Activated naive CD8-positive, alpha-beta T cell treated with anti-CD3 and anti-CD28 coated beads, Interleukin-2, amount 10 ng/mL, durations not matched to agents 7 days and 5 days (primary cell): ENCODE data around the gene NOS1AP. TPM values are rescaled to one million over a fixed set of nuclear protein-coding genes. Genes with fewer than 3 reads are reported as not detected.

Source experiments
- ATAC-seq: fragments of 150-1000 bp; cut with Tn5 transposase; one replicate; pipeline ENCODE4 v1.10.0; 2021; ENCODE audit warnings: low read depth, moderate library complexity
- POLR2A ChIA-PET: fragments of 350-600 bp; sonication (Branson Sonifier 250); formaldehyde crosslinking; loops from one replicate; lab custom pipeline; 2021; ENCODE audit warnings: antibody characterized with exemption; lab: Charles Lee
- DNase-seq: peaks from one replicate; pipeline ENCODE4 v3.0.0; 2021
- H3K27ac Mint-ChIP-seq: one replicate; pipeline ENCODE4 v1.8.0; 2022; ENCODE audit warnings: mild to moderate bottlenecking, mixed read lengths
- H3K27me3 Mint-ChIP-seq: one replicate; pipeline ENCODE4 v1.8.0; 2022; ENCODE audit warnings: mild to moderate bottlenecking, moderate library complexity, mixed read lengths
- H3K36me3 Mint-ChIP-seq: one replicate; pipeline ENCODE4 v1.8.0; 2021; ENCODE audit warnings: mild to moderate bottlenecking, mixed read lengths
- H3K4me1 Mint-ChIP-seq: one replicate; pipeline ENCODE4 v1.8.0; 2021; ENCODE audit warnings: mixed read lengths
- H3K4me3 Mint-ChIP-seq: one replicate; pipeline ENCODE4 v1.8.0; 2022; ENCODE audit warnings: mild to moderate bottlenecking, moderate library complexity, mixed read lengths
- H3K9me3 Mint-ChIP-seq: one replicate; pipeline ENCODE4 v1.8.0; 2021; ENCODE audit warnings: mixed read lengths
- total RNA-seq, 2 experiments: library from RNA; stranded (reverse); gene quantifications; one replicate each; pipeline ENCODE4 v1.2.3, GENCODE V29; 2021

Gene NOS1AP
- total RNA-seq, 2 experiments from 2014 or later: not detected

DNA sequence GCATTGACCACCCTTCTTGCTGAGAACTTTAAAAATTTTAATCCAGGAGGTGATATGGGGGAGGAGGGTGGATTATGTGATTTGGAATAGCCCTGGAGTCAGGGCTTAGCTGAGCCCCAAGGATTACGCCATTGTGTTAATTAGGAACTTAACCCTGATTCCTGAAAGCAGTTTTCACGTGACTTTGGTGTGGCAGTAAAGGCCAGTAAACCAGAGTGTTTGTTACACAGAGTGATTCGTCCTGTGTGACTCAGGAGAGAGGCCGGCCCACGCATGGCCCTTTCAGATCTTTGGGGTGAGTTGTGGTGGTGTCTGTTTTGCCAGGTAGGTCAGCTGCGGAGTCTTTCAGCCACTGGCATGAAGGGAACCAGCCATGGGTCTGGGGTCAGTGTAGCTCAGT is 107.6 kb downstream of the NOS1AP start:
- DNase-seq (no peak), ATAC-seq (no peak)
- H3K4me3 Mint-ChIP-seq: no peak overlapping the region
- H3K27ac Mint-ChIP-seq: no peak overlapping the region
- H3K4me1 Mint-ChIP-seq: no peaks in the 10 kb centered on the region
- no peaks in the 10 kb centered on the region for H3K36me3 Mint-ChIP-seq
- peaks cover 4% of the 10 kb centered on the region for H3K27me3 Mint-ChIP-seq
- POLR2A ChIA-PET: no interaction called here
- no peaks in the 10 kb centered on the region for H3K9me3 Mint-ChIP-seq

DNA sequence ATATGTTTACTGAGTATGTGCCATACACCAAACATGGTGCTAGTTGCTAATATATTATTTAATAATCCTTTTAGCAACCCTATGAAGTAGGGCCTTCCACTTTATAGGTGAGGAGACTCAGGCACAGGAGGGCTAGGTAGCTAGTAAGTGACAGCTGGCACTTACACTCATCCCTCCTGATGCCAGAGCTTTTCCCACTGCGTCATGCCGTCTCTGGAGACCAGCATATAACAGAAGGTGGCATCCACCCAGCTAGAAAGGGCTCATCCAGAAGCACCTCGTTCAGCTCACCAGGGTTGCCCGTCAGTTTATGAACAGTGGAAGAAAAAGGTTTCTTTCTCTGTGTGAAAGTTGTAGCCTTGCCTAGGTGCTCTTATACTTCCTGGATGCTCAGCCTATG is 108.9 kb downstream of the NOS1AP start:
- no peak for ATAC-seq
- no peak overlapping the region for H3K27ac Mint-ChIP-seq
- no peak for DNase-seq
- peaks cover 5% of the 10 kb centered on the region for H3K27me3 Mint-ChIP-seq
- H3K36me3 Mint-ChIP-seq: no peaks in the 10 kb centered on the region
- no peaks in the 10 kb centered on the region for H3K9me3 Mint-ChIP-seq
- POLR2A ChIA-PET: no interaction called here
- H3K4me1 Mint-ChIP-seq: no peaks in the 10 kb centered on the region
- H3K4me3 Mint-ChIP-seq: no peak overlapping the region

DNA sequence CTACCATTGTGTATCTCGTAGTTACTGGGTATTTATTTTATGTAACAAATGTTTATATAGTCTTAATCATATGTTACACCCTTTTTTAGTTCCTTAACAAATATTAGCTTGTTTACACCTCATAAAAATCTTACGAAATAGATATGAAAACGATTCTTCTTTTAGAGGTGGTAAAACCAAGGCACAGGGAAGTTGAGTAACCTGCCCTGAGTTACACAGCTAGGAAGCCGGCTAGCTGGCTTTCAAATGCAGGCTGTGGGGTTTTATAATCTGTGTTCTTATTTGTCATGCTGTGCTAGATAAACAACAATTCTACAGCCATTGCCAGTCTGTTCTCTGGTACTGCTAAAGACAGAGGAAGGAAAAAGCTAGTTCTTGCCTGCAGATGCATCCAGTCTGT is 109.6 kb downstream of the NOS1AP start:
- Mint-ChIP-seq H3K27me3 (peaks cover 7% of the 10 kb centered on the region), H3K9me3 (no peaks in the 10 kb centered on the region), H3K36me3 (no peaks in the 10 kb centered on the region), H3K27ac (no peak overlapping the region), H3K4me3 (no peak overlapping the region), H3K4me1 (no peaks in the 10 kb centered on the region)
- DNase-seq (no peak), ATAC-seq (no peak)
- POLR2A ChIA-PET: no interaction called here

DNA sequence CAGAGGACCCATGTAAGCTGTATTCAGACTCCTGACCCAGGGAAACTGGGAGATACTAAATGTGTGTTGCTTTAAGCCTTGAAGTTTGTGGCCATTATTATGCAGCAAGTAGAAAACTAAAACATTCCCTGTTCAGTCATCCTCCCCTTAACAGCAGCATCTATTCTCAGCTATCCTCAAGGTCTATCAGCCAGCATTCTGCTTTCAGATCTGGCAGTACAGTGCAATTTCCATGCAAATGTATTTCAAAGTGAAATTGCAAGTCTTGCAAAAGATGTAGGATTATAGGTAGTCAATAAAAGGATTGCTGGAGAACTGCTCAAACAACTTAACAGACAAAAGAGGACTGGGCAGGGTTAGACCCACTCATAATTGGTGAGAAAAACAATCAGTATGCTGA is 111.3 kb downstream of the NOS1AP start:
- H3K27me3 Mint-ChIP-seq: peaks cover 10% of the 10 kb centered on the region
- ATAC-seq: no peak
- POLR2A ChIA-PET: no interaction called here
- H3K4me3 Mint-ChIP-seq: no peak overlapping the region
- H3K4me1 Mint-ChIP-seq: no peaks in the 10 kb centered on the region
- H3K36me3 Mint-ChIP-seq: no peaks in the 10 kb centered on the region
- H3K9me3 Mint-ChIP-seq: no peaks in the 10 kb centered on the region
- DNase-seq: no peak
- H3K27ac Mint-ChIP-seq: no peak overlapping the region

DNA sequence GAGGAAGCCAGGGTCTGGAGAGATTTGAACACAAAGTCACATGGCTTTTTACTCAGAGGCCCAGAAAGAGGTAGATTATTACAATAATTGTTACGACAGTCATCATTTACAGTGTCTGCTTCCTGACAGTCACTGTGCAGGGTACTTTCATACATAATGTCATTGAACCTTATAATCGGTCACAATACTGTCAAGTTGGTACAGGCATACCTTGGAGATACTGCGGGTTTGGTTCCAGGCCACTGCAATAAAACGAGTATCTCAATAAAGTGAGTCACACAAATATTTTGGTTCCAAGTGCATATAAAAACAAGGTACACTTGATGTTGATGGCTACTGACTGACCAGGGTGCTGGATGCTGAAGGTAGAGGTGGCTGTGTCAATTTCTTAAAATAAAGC is 112.6 kb downstream of the NOS1AP start:
- H3K27ac Mint-ChIP-seq: no peak overlapping the region
- H3K27me3 Mint-ChIP-seq: peaks cover 8% of the 10 kb centered on the region
- DNase-seq (no peak), ATAC-seq (no peak)
- no peaks in the 10 kb centered on the region for H3K9me3 Mint-ChIP-seq
- H3K4me3 Mint-ChIP-seq: no peak overlapping the region
- no peaks in the 10 kb centered on the region for H3K36me3 Mint-ChIP-seq
- no peaks in the 10 kb centered on the region for H3K4me1 Mint-ChIP-seq
- POLR2A ChIA-PET: no interaction called here

DNA sequence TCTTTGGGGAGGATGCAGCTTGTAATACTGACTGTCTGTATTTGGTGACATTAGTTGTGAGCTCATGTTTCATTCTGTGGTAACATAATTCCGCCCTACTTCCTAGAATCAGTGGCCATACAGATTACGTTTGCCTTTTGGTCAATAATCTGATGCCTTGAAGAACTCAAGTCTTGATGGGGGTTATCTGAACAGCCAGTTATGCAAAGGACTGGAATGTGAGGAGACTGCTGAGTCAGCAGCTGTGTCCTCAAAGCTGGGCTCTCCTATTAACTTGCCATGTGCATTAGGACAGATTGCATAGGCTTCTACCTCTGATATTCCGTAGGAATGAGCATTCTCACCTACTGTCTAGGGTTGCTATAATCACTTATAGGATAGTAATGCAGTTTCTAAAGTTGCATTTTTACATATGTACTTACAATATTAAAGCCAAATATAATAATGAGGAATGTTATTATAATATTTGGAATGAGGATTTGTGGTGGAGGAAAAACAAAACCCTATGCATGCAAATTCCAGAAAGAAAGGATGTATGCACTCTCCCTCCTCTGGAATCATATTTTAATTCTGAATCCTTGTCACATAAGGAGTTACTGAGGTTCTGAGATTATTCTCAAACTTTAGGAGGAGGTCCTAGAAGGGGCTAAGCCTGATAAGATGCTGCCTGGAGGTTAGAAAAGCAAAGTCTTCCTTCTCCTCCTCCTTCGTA is 116.0 kb downstream of the NOS1AP start:
- H3K27ac Mint-ChIP-seq: no peak overlapping the region
- no peak for ATAC-seq

DNA sequence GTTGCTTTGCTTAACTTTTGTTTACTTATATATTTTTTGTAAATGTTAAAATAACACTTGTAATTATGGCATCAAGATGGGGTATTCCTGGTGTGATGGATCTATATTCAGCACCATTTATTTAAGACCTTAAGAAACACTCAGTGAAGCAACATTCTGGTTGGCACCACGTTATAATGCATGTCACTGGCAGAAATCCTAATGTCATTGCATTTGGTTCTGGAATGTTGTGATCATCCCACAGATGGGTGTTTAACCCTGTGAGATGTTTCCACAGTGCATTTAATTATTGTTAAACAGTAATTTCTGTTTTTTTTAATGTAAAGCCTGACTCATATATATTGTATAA is 116.5 kb downstream of the NOS1AP start:
- POLR2A ChIA-PET: no interaction called here
- H3K27me3 Mint-ChIP-seq: peaks cover 11% of the 10 kb centered on the region
- no peak overlapping the region for H3K27ac Mint-ChIP-seq
- no peak overlapping the region for H3K4me3 Mint-ChIP-seq
- no peaks in the 10 kb centered on the region for H3K9me3 Mint-ChIP-seq
- H3K36me3 Mint-ChIP-seq: no peaks in the 10 kb centered on the region
- no peak for ATAC-seq
- DNase-seq: no peak
- H3K4me1 Mint-ChIP-seq: no peaks in the 10 kb centered on the region

More for the DNA sequence above, 116.0 kb downstream of the NOS1AP start:
- H3K27me3 Mint-ChIP-seq: peaks cover 11% of the 10 kb centered on the region
- POLR2A ChIA-PET: no interaction called here
- DNase-seq: no peak
- no peaks in the 10 kb centered on the region for H3K4me1 Mint-ChIP-seq
- H3K9me3 Mint-ChIP-seq: no peaks in the 10 kb centered on the region
- no peaks in the 10 kb centered on the region for H3K36me3 Mint-ChIP-seq
- no peak overlapping the region for H3K4me3 Mint-ChIP-seq

DNA sequence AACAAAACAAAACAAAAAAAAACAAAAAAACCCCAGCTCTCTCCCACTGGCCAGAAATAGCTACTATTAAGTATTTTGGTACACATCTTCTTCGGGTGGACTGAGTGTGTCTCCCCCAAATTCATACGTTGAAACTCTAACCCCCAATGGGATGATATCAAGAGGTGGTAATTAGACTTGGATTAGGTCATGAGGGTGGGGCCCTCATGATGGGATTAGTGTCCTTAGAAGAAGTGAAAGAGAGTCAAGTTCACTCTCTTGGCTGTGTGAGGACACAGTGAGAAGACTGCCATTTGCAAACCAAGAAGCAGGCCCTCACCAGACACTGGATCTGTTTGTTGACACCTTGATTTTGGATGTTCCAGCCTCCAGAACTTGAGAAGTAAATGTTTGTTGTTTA is 116.9 kb downstream of the NOS1AP start:
- H3K36me3 Mint-ChIP-seq: no peaks in the 10 kb centered on the region
- H3K4me1 Mint-ChIP-seq: no peaks in the 10 kb centered on the region
- no peaks in the 10 kb centered on the region for H3K9me3 Mint-ChIP-seq
- ATAC-seq (no peak), DNase-seq (no peak)
- no peak overlapping the region for H3K27ac Mint-ChIP-seq
- H3K27me3 Mint-ChIP-seq: peaks cover 11% of the 10 kb centered on the region
- H3K4me3 Mint-ChIP-seq: no peak overlapping the region
- POLR2A ChIA-PET: no interaction called here

DNA sequence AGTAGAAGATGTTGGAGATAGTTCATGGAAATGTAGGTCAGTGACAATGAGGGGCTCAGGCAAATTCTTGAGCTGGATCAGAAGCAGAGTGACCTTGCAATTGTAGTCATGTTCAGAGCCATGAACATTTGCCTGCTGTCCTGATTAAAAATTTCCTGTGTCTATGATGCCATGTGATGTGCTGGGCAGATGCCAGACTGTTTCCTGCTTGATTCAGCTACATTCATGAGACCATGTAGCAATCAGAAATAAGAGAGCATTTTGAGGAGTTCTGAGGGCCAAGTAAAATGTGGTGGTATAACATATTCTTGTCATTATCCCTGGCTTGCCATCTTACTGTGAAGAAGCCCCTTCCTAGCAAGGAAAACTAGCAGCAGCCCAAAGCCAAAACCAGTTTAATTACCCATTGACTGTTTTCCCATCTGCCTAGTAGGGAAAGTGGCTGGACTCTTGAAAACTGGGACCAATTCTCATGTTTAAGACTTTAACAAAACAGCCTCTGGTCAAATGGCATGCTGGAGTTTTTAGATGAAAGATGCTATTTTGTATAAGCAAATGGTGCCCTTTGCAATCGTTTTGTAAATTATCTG is 118.3 kb downstream of the NOS1AP start:
- ATAC-seq (no peak), DNase-seq (no peak)
- Mint-ChIP-seq H3K9me3 (no peaks in the 10 kb centered on the region), H3K36me3 (no peaks in the 10 kb centered on the region), H3K4me1 (no peaks in the 10 kb centered on the region), H3K27me3 (peaks cover 11% of the 10 kb centered on the region), H3K27ac (no peak overlapping the region), H3K4me3 (no peak overlapping the region)
- POLR2A ChIA-PET: no interaction called here

DNA sequence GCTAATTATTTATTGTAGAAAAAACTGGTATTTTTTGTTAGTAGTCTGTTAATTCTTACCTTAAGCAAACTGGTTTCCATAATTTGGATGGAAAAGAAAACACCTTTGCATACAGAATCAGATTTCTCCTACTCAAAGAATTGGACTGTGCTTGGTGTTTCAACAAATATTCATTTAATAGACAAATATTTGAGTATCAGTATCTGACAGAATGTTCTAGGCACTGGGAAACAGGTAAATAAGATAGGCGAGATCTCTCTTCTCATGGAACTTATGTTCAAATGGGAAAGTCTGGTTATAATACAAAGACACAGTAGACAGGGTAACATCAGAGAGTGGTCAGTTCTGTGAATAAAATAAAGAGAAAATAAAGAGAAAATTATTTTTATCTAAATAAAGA is 119.9 kb downstream of the NOS1AP start:
- POLR2A ChIA-PET: no interaction called here
- Mint-ChIP-seq H3K27me3 (peaks cover 8% of the 10 kb centered on the region), H3K4me1 (no peaks in the 10 kb centered on the region), H3K9me3 (no peaks in the 10 kb centered on the region), H3K4me3 (no peak overlapping the region), H3K36me3 (no peaks in the 10 kb centered on the region), H3K27ac (no peak overlapping the region)
- DNase-seq: no peak
- ATAC-seq: no peak

DNA sequence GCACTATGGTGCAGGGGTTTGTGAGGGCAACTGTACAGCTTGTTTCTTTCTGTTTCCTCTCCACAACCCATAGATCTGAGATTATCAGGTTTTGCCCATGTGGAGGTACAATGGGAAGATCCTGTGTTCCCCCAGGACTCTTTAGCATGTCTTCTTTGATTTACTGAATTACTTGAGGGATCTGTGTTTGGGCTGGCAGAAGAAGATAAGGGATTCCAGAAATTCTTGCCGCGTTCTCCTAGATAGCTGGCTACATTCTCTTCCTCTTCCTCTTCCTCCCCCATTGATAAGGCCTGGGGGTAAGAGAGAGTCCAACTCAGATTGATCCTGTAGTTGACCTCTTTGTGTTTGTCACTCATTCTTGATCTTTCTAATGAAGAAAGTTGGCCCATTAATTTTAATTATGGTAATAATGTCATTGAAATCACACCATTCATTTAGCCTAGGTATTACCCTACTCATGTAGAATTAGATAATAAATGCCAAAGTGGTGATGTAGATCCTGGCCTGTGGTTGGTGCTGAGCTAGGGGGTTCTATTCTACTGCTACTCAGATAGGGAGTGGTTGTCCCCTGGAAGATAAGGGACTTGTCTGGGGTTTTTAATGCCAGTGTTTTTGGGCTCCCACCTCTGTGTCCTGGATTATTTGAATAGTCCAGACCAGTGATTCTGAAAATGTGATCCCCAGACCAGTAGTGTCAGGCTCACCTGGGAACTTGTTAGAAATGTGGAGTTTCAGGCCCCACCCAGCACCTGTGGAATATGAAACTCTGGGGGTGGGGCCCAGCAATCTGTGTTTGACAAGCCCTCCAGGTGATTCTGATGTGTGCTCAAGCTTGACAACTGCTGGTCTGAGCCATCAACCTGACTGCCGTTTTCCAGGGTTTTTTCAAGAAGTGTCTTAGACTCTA is 122.2 kb downstream of the NOS1AP start:
- Mint-ChIP-seq H3K36me3 (no peaks in the 10 kb centered on the region), H3K9me3 (no peaks in the 10 kb centered on the region), H3K27me3 (peaks cover 7% of the 10 kb centered on the region), H3K4me1 (no peaks in the 10 kb centered on the region), H3K4me3 (no peak overlapping the region), H3K27ac (no peak overlapping the region)
- ATAC-seq: no peak
- DNase-seq: no peak
- POLR2A ChIA-PET: no interaction called here

DNA sequence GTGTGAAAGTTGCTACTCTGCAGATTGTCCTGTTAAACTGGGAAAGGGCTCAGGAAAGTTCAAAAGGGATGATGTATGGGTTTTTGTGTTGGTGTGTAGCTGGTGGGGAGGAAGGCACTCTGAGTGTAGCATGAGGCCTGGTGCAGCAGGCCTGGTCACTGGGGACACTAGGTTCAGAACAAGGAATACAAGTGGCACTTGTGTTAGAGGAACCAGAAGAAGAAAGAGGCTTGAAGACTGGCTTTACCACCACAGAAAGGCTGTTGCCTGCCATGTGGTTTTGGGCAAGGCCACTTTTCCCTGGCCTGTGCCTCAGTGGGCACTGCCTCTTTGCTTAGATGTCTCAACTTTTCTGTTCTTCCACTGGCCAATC is 122.8 kb downstream of the NOS1AP start:
- DNase-seq (no peak), ATAC-seq (no peak)
- no peaks in the 10 kb centered on the region for H3K9me3 Mint-ChIP-seq
- peaks cover 7% of the 10 kb centered on the region for H3K27me3 Mint-ChIP-seq
- no peaks in the 10 kb centered on the region for H3K4me1 Mint-ChIP-seq
- H3K27ac Mint-ChIP-seq: no peak overlapping the region
- POLR2A ChIA-PET: no interaction called here
- H3K4me3 Mint-ChIP-seq: no peak overlapping the region
- no peaks in the 10 kb centered on the region for H3K36me3 Mint-ChIP-seq

DNA sequence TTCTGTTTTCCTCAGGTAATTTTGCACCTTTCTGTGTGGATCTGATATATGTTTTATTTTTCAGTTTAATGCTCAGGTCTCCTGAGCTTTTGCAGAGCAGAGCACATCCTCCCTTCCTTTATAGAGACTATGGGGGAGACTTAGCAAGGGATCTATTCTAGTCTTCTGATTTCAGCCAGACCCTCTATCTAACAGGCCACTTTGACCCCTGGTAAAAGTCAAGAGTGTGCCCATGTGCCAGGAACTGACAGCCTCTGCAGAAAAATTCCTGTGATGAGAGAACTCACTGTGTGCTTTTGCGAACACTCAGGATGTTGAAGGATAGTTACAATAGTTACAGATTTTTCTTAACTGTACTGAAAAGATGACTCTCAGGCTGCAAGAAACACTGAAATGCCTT is 123.3 kb downstream of the NOS1AP start:
- Mint-ChIP-seq H3K9me3 (no peaks in the 10 kb centered on the region), H3K4me3 (no peak overlapping the region), H3K27ac (no peak overlapping the region), H3K4me1 (no peaks in the 10 kb centered on the region), H3K27me3 (peaks cover 7% of the 10 kb centered on the region), H3K36me3 (no peaks in the 10 kb centered on the region)
- ATAC-seq: no peak
- POLR2A ChIA-PET: no interaction called here
- DNase-seq: no peak

DNA sequence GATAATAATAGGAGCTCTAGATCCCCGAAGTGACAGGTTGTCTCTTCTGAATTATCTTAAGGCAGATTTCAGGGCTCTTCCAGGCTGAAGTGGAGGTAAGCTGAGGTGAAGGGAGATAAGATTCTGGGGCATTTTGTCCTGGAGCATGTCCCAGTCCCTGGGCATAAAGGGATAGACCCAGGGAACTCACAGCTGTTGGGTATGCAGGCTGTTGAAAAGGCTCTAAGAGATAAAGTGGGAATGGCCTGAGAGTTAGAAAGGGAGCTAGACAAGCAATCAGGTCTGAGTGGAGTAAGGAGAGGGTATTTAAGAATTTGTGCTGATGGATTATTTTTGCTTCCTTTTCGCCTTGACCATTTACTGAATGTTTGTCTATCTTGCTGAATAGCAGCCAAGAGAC is 123.7 kb downstream of the NOS1AP start:
- no peaks in the 10 kb centered on the region for H3K36me3 Mint-ChIP-seq

More for the DNA sequence above, 123.7 kb downstream of the NOS1AP start:
- Mint-ChIP-seq H3K27me3 (peaks cover 7% of the 10 kb centered on the region), H3K4me1 (no peaks in the 10 kb centered on the region), H3K9me3 (no peaks in the 10 kb centered on the region), H3K27ac (no peak overlapping the region), H3K4me3 (no peak overlapping the region)
- DNase-seq (no peak), ATAC-seq (no peak)
- POLR2A ChIA-PET: no interaction called here
